ENCODE measurements around the gene PDE6H.

Gene PDE6H

GRCh38 chr12:14935031-14935430, 37.8 kb upstream of the PDE6H start:
- Histone ChIP-seq H3K4me2 (ENCODE audit: low read depth, low read length, poor library complexity, severe bottlenecking) (no peak overlapping the region), H3F3A (ENCODE audit: low read depth) (no peaks in the 10 kb centered on the region), H3K27me3 (ENCODE audit: insufficient read depth, low read length, poor library complexity, severe bottlenecking) (no peaks in the 10 kb centered on the region), H3K9ac (ENCODE audit: low read depth, low read length, poor library complexity, severe bottlenecking) (no peak overlapping the region), H3K9me2 (replicated peaks; ENCODE audit: low read depth, low read length) (no peaks in the 10 kb centered on the region), H3K9me3 (ENCODE audit: insufficient read depth, low read depth, low read length) (no peaks in the 10 kb centered on the region), H3K79me2 (ENCODE audit: insufficient read depth, low read length) (no peaks in the 10 kb centered on the region), H2AFZ (ENCODE audit: low read length) (no peak overlapping the region), H3K4me1 (ENCODE audit: insufficient read depth, low read length, poor library complexity, severe bottlenecking) (peaks cover 26% of the 10 kb centered on the region), H3K36me3 (ENCODE audit: insufficient read depth, low read length) (peaks cover 7% of the 10 kb centered on the region; the same call in 1 of the 2 replicates), H3K4me3 (ENCODE audit: low read length, poor library complexity, severe bottlenecking) (no peak overlapping the region), H4K20me1 (ENCODE audit: insufficient read depth, low read length, poor library complexity, severe bottlenecking) (no peaks in the 10 kb centered on the region)
- TF ChIP-seq EZH2phosphoT487 (IDR thresholded peaks at IDR 0.05; ENCODE audit: borderline replicate concordance) = no peak
- TF ChIP-seq, protein P1, sequence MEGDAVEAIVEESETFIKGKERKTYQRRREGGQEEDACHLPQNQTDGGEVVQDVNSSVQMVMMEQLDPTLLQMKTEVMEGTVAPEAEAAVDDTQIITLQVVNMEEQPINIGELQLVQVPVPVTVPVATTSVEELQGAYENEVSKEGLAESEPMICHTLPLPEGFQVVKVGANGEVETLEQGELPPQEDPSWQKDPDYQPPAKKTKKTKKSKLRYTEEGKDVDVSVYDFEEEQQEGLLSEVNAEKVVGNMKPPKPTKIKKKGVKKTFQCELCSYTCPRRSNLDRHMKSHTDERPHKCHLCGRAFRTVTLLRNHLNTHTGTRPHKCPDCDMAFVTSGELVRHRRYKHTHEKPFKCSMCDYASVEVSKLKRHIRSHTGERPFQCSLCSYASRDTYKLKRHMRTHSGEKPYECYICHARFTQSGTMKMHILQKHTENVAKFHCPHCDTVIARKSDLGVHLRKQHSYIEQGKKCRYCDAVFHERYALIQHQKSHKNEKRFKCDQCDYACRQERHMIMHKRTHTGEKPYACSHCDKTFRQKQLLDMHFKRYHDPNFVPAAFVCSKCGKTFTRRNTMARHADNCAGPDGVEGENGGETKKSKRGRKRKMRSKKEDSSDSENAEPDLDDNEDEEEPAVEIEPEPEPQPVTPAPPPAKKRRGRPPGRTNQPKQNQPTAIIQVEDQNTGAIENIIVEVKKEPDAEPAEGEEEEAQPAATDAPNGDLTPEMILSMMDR (conservative IDR thresholded peaks at IDR 0.05; ENCODE audit: low read length) = no peak

DNA sequence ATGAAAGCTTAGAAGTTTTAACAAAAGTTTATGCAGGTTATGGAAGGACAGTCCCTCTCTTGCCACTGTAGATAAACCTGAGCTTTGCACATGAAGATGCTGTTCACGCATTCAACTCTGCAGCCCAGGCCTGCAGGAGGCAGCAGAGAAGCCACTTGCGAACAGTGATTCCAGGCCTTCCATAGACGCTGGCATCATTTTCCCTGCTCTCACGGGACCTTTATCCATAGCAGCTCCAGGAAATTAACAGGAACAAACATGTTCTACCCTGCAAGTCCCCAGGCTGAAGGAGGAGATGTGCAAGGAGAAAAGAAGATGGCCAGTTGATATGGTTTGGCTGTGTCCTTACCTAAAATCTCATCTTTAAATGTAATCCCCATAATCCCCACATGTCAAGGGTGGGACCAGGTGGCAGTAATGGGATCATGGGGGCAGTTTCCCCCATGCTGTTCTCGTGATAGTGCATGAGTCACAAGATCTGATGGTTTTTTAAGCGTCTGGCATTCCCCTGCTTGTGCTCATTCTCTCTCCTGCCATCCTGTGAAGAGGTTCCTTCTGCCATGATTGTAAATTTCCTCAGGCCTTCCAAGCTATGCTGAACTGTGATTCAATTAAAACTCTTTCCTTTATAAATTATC, 36.5 kb upstream of the PDE6H start:
- Histone ChIP-seq H2AFZ (ENCODE audit: low read length) (no peak overlapping the region), H3K27me3 (ENCODE audit: insufficient read depth, low read length, poor library complexity, severe bottlenecking) (no peaks in the 10 kb centered on the region), H3K4me2 (ENCODE audit: low read depth, low read length, poor library complexity, severe bottlenecking) (no peak overlapping the region)

DNA sequence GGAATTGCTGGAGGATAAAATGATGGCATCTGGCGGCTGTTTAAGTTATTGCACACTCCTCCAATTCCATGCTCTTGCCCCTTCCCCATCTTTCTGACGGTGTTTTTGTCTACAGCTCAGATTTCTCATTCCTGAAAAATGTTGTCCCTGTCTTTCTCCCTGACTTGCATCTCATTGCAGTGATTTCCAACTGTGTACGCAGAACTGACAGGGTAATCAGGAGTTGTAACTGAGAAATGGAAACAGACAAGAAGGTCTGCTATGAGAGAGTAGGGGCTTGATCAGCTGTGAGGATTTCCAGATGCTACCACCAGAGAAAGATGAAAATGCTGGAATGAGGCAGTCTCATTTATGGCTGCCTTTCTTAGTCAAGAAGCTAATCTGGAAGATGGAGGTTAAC, 35.8 kb upstream of the PDE6H start:
- no peak for TF ChIP-seq EZH2phosphoT487 (IDR thresholded peaks at IDR 0.05; ENCODE audit: borderline replicate concordance)
- TF ChIP-seq, protein P1 (conservative IDR thresholded peaks at IDR 0.05; ENCODE audit: low read length) = no peak
- peaks cover 5% of the 10 kb centered on the region for H4K20me1 ChIP-seq (ENCODE audit: insufficient read depth, low read length, poor library complexity, severe bottlenecking)
- H3F3A ChIP-seq (ENCODE audit: low read depth) = peaks cover 9% of the 10 kb centered on the region; the same call in 1 of the 2 replicates
- H3K4me3 ChIP-seq (ENCODE audit: low read length, poor library complexity, severe bottlenecking) = no peak overlapping the region
- peaks cover 25% of the 10 kb centered on the region for H3K36me3 ChIP-seq (ENCODE audit: insufficient read depth, low read length)
- H3K9ac ChIP-seq (ENCODE audit: low read depth, low read length, poor library complexity, severe bottlenecking) = no peak overlapping the region
- no peaks in the 10 kb centered on the region for H3K79me2 ChIP-seq (ENCODE audit: insufficient read depth, low read length)
- H3K9me2 ChIP-seq (replicated peaks; ENCODE audit: low read depth, low read length) = no peaks in the 10 kb centered on the region
- no peaks in the 10 kb centered on the region for H3K9me3 ChIP-seq (ENCODE audit: insufficient read depth, low read depth, low read length)
- H3K4me2 ChIP-seq (ENCODE audit: low read depth, low read length, poor library complexity, severe bottlenecking) = no peak overlapping the region
- H3K27me3 ChIP-seq (ENCODE audit: insufficient read depth, low read length, poor library complexity, severe bottlenecking) = no peaks in the 10 kb centered on the region
- no peak overlapping the region for H2AFZ ChIP-seq (ENCODE audit: low read length)
- H3K4me1 ChIP-seq (ENCODE audit: insufficient read depth, low read length, poor library complexity, severe bottlenecking) = peaks cover 26% of the 10 kb centered on the region

More for the DNA sequence above, 36.5 kb upstream of the PDE6H start:
- Histone ChIP-seq H3K79me2 (ENCODE audit: insufficient read depth, low read length) (no peaks in the 10 kb centered on the region), H3K9ac (ENCODE audit: low read depth, low read length, poor library complexity, severe bottlenecking) (no peak overlapping the region), H4K20me1 (ENCODE audit: insufficient read depth, low read length, poor library complexity, severe bottlenecking) (no peaks in the 10 kb centered on the region), H3K36me3 (ENCODE audit: insufficient read depth, low read length) (peaks cover 18% of the 10 kb centered on the region; the same call in 1 of the 2 replicates), H3K4me1 (ENCODE audit: insufficient read depth, low read length, poor library complexity, severe bottlenecking) (peaks cover 26% of the 10 kb centered on the region), H3K4me3 (ENCODE audit: low read length, poor library complexity, severe bottlenecking) (no peak overlapping the region), H3K9me2 (replicated peaks; ENCODE audit: low read depth, low read length) (no peaks in the 10 kb centered on the region), H3K9me3 (ENCODE audit: insufficient read depth, low read depth, low read length) (no peaks in the 10 kb centered on the region), H3F3A (ENCODE audit: low read depth) (peaks cover 2% of the 10 kb centered on the region; the same call in 1 of the 2 replicates)
- TF ChIP-seq EZH2phosphoT487 (IDR thresholded peaks at IDR 0.05; ENCODE audit: borderline replicate concordance) = no peak
- TF ChIP-seq, protein P1 (conservative IDR thresholded peaks at IDR 0.05; ENCODE audit: low read length) = peak; percentile 60

Data from Loucy (cell line).